Cardiac fibroblast (primary cell): ENCODE data around the gene PACSIN2.
"Not testable (repeated sequence)": the region's sequence is repeated elsewhere in the genome, so short reads cannot be mapped to it uniquely, and the experiment has no call there.

Source experiments
- DNase-seq, 2 donors: peaks; one replicate each; pipeline versions ENCODE4 v3.0.0 to v3.0.0-alpha.2; 2010; ENCODE audit warnings: low read depth in 2 of 2
- H3K4me3 ChIP-seq, 2 donors: replicated peaks in 1 of 2; 1 replicate in 1 of 2; 2 replicates in 1 of 2; pipeline ENCODE4 v1.5.1; 2011; ENCODE audit warnings: low read depth in 2 of 2, low read length in 2 of 2, mild to moderate bottlenecking in 2 of 2, moderate library complexity in 1 of 2
- TF ChIP-seq, protein P1 (sequence below): IDR thresholded peaks from one replicate; pipeline ENCODE4 v1.5.1; 2011; ENCODE audit warnings: low read depth, mild to moderate bottlenecking, low read length, inconsistent platforms

PACSIN2 gene

DNA sequence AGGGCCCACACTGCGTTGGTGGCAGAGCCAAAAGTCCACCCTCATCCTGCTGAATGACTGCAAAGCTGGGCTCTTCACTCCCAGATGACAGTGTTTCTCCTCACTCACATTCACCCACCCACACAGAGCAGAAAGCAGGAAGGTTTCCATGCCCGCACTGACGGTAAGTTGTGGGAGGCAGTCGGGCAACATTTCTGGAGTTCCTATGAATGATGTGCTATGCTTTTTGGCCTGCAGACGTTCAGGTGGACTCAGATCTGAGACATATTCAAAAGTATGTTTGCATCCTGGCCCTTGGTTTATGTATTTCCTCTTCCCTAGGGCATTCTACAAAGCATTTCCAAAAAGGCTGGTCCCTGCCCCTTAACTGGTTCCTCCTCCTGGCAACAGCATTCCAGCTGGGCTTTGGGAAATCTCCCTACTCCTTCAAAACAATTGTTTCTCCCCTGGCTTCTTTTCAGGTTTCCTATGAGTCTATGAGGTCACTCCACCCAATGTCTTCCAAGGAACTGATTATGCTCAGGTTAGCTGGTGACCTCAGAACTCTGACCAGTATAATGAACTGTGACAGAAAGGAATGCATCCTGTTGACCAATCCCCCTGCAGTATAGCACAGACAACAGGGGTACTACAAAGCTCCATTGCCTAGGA lies 36.4 kb downstream of the PACSIN2 start:
- peak; percentile 85 to 86 for DNase-seq

GRCh38 chr22:42977569-42977968 lies 37.4 kb downstream of the PACSIN2 start:
- no peak for DNase-seq
- TF ChIP-seq, protein P1, sequence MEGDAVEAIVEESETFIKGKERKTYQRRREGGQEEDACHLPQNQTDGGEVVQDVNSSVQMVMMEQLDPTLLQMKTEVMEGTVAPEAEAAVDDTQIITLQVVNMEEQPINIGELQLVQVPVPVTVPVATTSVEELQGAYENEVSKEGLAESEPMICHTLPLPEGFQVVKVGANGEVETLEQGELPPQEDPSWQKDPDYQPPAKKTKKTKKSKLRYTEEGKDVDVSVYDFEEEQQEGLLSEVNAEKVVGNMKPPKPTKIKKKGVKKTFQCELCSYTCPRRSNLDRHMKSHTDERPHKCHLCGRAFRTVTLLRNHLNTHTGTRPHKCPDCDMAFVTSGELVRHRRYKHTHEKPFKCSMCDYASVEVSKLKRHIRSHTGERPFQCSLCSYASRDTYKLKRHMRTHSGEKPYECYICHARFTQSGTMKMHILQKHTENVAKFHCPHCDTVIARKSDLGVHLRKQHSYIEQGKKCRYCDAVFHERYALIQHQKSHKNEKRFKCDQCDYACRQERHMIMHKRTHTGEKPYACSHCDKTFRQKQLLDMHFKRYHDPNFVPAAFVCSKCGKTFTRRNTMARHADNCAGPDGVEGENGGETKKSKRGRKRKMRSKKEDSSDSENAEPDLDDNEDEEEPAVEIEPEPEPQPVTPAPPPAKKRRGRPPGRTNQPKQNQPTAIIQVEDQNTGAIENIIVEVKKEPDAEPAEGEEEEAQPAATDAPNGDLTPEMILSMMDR, result no peak
- no peak overlapping the region for H3K4me3 ChIP-seq

More for the DNA sequence above, 36.4 kb downstream of the PACSIN2 start:
- TF ChIP-seq, protein P1, result no peak
- H3K4me3 ChIP-seq, result no peak overlapping the region

- DNase-seq, result no peak
- no peak overlapping the region for H3K4me3 ChIP-seq
- TF ChIP-seq, protein P1, result no peak
These were observed 38.6 kb downstream of the PACSIN2 start for GRCh38 chr22:42976217-42976933.

GRCh38 chr22:42974223-42974622 lies 40.7 kb downstream of the PACSIN2 start:
- H3K4me3 ChIP-seq, result no peak overlapping the region
- no peak for DNase-seq
- TF ChIP-seq, protein P1, result no peak

DNA sequence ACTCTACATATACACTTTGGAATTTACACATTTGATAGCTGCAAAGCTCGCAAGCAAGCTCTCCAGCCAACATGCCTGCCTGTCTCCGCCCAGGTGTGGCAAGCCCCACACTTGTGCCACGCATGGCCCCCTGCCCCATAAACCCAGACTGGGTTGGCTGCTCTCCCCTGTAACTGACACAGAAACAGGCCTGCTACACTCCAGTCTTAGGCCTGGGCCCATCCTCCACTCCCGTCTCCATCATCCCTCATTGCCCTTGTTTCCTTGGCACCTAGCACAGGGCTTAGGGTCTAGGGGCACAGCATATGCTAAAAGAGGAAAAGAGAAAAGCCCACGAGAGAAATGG lies 41.4 kb downstream of the PACSIN2 start:
- no peak overlapping the region for H3K4me3 ChIP-seq
- TF ChIP-seq, protein P1, result no peak

GRCh38 chr22:42972649-42973535 lies 42.1 kb downstream of the PACSIN2 start:
- DNase-seq, result no peak
- TF ChIP-seq, protein P1, result no peak
- no peak overlapping the region for H3K4me3 ChIP-seq

More for the DNA sequence above, 41.4 kb downstream of the PACSIN2 start:
- DNase-seq, result no peak

DNA sequence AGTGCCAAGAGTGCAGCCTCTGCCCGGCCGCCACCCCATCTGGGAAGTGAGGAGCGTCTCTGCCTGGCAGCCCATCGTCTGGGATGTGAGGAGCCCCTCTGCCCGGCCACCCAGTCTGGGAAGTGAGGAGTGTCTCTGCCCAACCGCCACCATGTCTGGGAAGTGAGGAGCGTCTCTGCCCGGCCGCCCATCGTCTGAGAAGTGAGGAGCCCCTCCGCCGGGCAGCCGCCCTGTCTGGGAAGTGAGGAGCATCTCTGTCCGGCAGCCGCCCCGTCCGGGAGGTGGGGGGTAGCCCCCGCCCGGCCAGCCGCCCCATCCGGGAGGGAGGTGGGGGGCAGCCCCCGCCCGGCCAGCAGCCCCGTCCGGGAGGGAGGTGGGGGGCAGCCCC lies 43.5 kb downstream of the PACSIN2 start:
- H3K4me3 ChIP-seq, DNase-seq: not testable (repeated sequence)
